Body of pancreas (tissue), 4 donors: ENCODE results near the gene ROR1.

Experiments used
- POLR2A ChIP-seq, 3 donors: fragments of 450-650 bp; IDR thresholded peaks; one replicate each; pipeline ENCODE4 v1.6.1; 2016; ENCODE audit warnings: antibody characterized with exemption in 3 of 3, mild to moderate bottlenecking in 2 of 3
- TF ChIP-seq, protein P1 (sequence below), 7 experiments: fragments of 450-650 bp in 4 of 7; fragments of 200-600 bp in 3 of 7; sonication (generic) in 3 of 7; IDR thresholded peaks; one replicate each; pipeline ENCODE4 v1.5.1; 2016 to 2019; ENCODE audit warnings: antibody characterized with exemption in 7 of 7

DNA sequence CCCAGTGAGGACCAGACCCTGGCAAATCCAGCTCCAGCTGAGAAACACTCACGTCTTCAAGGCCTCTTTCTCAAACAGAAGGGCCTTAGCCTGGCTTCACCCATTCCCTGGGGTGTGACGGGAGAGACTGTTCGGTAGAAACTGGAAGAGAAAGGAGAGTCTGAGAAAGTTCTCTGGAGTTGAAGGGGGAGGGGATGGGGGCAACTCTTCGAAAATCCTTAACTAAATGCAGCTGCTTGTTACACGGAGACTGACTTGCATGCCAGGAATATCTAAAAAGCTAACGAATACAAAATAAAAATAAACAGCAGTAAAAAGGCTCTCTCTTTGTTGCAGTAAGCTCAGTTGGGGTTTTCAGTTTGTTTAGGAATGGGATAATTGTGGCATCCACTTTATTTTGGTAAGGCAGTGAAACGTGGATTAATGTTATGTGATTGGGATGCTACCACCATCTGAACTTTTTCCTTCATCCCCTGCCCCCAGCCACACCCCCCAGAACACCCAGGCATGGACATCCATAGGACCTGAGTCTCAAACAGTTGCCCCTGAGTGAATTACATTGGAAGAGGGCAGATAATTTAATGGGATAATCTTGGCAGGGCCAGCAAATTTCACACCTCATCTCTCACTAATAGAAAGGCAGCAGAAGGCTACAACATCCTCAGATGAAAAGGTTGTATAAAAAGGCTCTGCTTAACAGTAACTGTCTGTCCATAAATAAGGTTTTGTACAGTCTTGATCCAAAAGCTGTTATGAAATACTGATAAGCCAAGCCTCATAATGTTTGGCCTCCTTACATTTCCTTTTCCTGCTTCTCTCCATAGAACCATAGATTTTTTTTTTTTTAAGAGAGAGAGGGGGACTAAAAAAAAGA is 5.8 kb downstream of the ROR1 start:
- TF ChIP-seq, protein P1, sequence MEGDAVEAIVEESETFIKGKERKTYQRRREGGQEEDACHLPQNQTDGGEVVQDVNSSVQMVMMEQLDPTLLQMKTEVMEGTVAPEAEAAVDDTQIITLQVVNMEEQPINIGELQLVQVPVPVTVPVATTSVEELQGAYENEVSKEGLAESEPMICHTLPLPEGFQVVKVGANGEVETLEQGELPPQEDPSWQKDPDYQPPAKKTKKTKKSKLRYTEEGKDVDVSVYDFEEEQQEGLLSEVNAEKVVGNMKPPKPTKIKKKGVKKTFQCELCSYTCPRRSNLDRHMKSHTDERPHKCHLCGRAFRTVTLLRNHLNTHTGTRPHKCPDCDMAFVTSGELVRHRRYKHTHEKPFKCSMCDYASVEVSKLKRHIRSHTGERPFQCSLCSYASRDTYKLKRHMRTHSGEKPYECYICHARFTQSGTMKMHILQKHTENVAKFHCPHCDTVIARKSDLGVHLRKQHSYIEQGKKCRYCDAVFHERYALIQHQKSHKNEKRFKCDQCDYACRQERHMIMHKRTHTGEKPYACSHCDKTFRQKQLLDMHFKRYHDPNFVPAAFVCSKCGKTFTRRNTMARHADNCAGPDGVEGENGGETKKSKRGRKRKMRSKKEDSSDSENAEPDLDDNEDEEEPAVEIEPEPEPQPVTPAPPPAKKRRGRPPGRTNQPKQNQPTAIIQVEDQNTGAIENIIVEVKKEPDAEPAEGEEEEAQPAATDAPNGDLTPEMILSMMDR (IDR thresholded peaks at IDR 0.05) = no peak
- no peak for TF ChIP-seq POLR2A (IDR thresholded peaks at IDR 0.05)
